ENCODE measurements around the gene ERC2. TPM values are rescaled to one million over a fixed set of nuclear protein-coding genes. Genes with fewer than 3 reads are reported as not detected.

The ERC2 gene
- total RNA-seq, 1 donor: 0.36 TPM

GRCh38 chr3:56409790-56410189 is 58.5 kb downstream of the ERC2 start:
- no peaks in the 10 kb centered on the region for H3K9me3 ChIP-seq (ENCODE audit: low read depth, low read length)
- no peak overlapping the region for H3K4me2 ChIP-seq (ENCODE audit: insufficient read depth, low read length)
- H2AFZ ChIP-seq (ENCODE audit: low read length): no peak overlapping the region
- DNase-seq (ENCODE audit: insufficient read length, low spot score, missing footprints): no peak
- no peaks in the 10 kb centered on the region for H3K27me3 ChIP-seq (ENCODE audit: insufficient read depth, low read length)
- no peaks in the 10 kb centered on the region for H3K36me3 ChIP-seq (ENCODE audit: insufficient read depth, low read length)
- no peaks in the 10 kb centered on the region for H4K20me1 ChIP-seq (ENCODE audit: insufficient read depth, low read length)
- no peak overlapping the region for H3K27ac ChIP-seq (ENCODE audit: low read depth, low read length)
- TF ChIP-seq CTCF (IDR thresholded peaks at IDR 0.05; ENCODE audit: extremely low read depth, low read depth, low read length): no peak
- no peaks in the 10 kb centered on the region for H3K79me2 ChIP-seq (ENCODE audit: insufficient read depth, low read length)
- H3K4me1 ChIP-seq (ENCODE audit: insufficient read depth, low read length): no peaks in the 10 kb centered on the region
- no peak overlapping the region for H3K4me3 ChIP-seq (ENCODE audit: insufficient read depth, low read length)

GRCh38 chr3:56408761-56409196 is 59.5 kb downstream of the ERC2 start:
- Histone ChIP-seq H3K4me3 (ENCODE audit: insufficient read depth, low read length) (no peak overlapping the region), H4K20me1 (ENCODE audit: insufficient read depth, low read length) (no peaks in the 10 kb centered on the region), H3K4me1 (ENCODE audit: insufficient read depth, low read length) (no peaks in the 10 kb centered on the region), H3K27ac (ENCODE audit: low read depth, low read length) (no peak overlapping the region), H3K9me3 (ENCODE audit: low read depth, low read length) (no peaks in the 10 kb centered on the region), H3K4me2 (ENCODE audit: insufficient read depth, low read length) (no peak overlapping the region), H3K36me3 (ENCODE audit: insufficient read depth, low read length) (no peaks in the 10 kb centered on the region), H3K79me2 (ENCODE audit: insufficient read depth, low read length) (no peaks in the 10 kb centered on the region), H2AFZ (ENCODE audit: low read length) (no peak overlapping the region), H3K27me3 (ENCODE audit: insufficient read depth, low read length) (no peaks in the 10 kb centered on the region)
- DNase-seq (ENCODE audit: insufficient read length, low spot score, missing footprints): no peak
- TF ChIP-seq CTCF (IDR thresholded peaks at IDR 0.05; ENCODE audit: extremely low read depth, low read depth, low read length): no peak

- Histone ChIP-seq H3K27ac (ENCODE audit: low read depth, low read length) (no peak overlapping the region), H3K79me2 (ENCODE audit: insufficient read depth, low read length) (no peaks in the 10 kb centered on the region), H3K4me3 (ENCODE audit: insufficient read depth, low read length) (no peak overlapping the region), H3K9me3 (ENCODE audit: low read depth, low read length) (no peaks in the 10 kb centered on the region), H3K27me3 (ENCODE audit: insufficient read depth, low read length) (no peaks in the 10 kb centered on the region), H3K36me3 (ENCODE audit: insufficient read depth, low read length) (no peaks in the 10 kb centered on the region), H3K4me1 (ENCODE audit: insufficient read depth, low read length) (no peaks in the 10 kb centered on the region), H3K4me2 (ENCODE audit: insufficient read depth, low read length) (no peak overlapping the region), H2AFZ (ENCODE audit: low read length) (no peak overlapping the region), H4K20me1 (ENCODE audit: insufficient read depth, low read length) (no peaks in the 10 kb centered on the region)
- DNase-seq (ENCODE audit: insufficient read length, low spot score, missing footprints): no peak
- no peak for TF ChIP-seq CTCF (IDR thresholded peaks at IDR 0.05; ENCODE audit: extremely low read depth, low read depth, low read length)
These were observed 61.3 kb downstream of the ERC2 start for GRCh38 chr3:56406826-56407515.

GRCh38 chr3:56404884-56405283 is 63.4 kb downstream of the ERC2 start:
- no peaks in the 10 kb centered on the region for H3K4me1 ChIP-seq (ENCODE audit: insufficient read depth, low read length)
- no peaks in the 10 kb centered on the region for H3K79me2 ChIP-seq (ENCODE audit: insufficient read depth, low read length)
- no peak for DNase-seq (ENCODE audit: insufficient read length, low spot score, missing footprints)
- H3K36me3 ChIP-seq (ENCODE audit: insufficient read depth, low read length): no peaks in the 10 kb centered on the region
- H3K27me3 ChIP-seq (ENCODE audit: insufficient read depth, low read length): no peaks in the 10 kb centered on the region
- no peak overlapping the region for H3K4me3 ChIP-seq (ENCODE audit: insufficient read depth, low read length)
- H3K27ac ChIP-seq (ENCODE audit: low read depth, low read length): no peak overlapping the region
- no peak overlapping the region for H3K4me2 ChIP-seq (ENCODE audit: insufficient read depth, low read length)
- H3K9me3 ChIP-seq (ENCODE audit: low read depth, low read length): no peaks in the 10 kb centered on the region
- TF ChIP-seq CTCF (IDR thresholded peaks at IDR 0.05; ENCODE audit: extremely low read depth, low read depth, low read length): no peak
- H4K20me1 ChIP-seq (ENCODE audit: insufficient read depth, low read length): no peaks in the 10 kb centered on the region
- no peak overlapping the region for H2AFZ ChIP-seq (ENCODE audit: low read length)

All from osteoblast (primary cell).